AG04450 (cell line): Measurements from ENCODE around the gene CLECL1. TPM values are rescaled to one million over a fixed set of nuclear protein-coding genes. Genes with fewer than 3 reads are reported as not detected.
"Not testable (repeated sequence)": the region's sequence is repeated elsewhere in the genome, so short reads cannot be mapped to it uniquely, and the experiment has no call there.

Source experiments
- CTCF ChIA-PET: fragments of 300-600, 350-600 bp; formaldehyde crosslinking; extraction: SDS; loops from one replicate; lab custom pipeline; 2022; ENCODE audit warnings: antibody characterized with exemption, inconsistent platforms; lab: Charles Lee
- POLR2A ChIA-PET: fragments of 350-600 bp; formaldehyde crosslinking; extraction: SDS; loops from one replicate; lab custom pipeline; 2021; ENCODE audit warnings: antibody characterized with exemption, inconsistent platforms; lab: Yijun Ruan, JAX
- DNase-seq: peaks from one replicate; pipeline ENCODE4 v3.0.0-alpha.2; 2011; ENCODE audit warnings: low read depth, low spot score
- H3K27ac ChIP-seq: one replicate; pipeline ENCODE4 v1.5.1; 2012; ENCODE audit warnings: low read depth, low read length, control low read depth
- H3K27me3 ChIP-seq: one replicate; pipeline ENCODE4 v1.6.0; 2012; ENCODE audit warnings: low read length; ENCODE audit not compliant: control insufficient read depth, insufficient read depth
- H3K4me3 ChIP-seq: 2 replicates; pipeline ENCODE4 v1.5.1; 2011; ENCODE audit warnings: mild to moderate bottlenecking, low read depth, low read length, control low read depth
- H3K9me3 ChIP-seq: 2 replicates; pipeline ENCODE4 v1.5.1; 2012; ENCODE audit warnings: low read length; ENCODE audit not compliant: control insufficient read depth, insufficient read depth
- polyA plus RNA-seq: library from polyadenylated mRNA; depleted of rRNA; stranded (reverse); fragments of >200 nt; gene quantifications from 2 replicates; pipeline ENCODE4 v1.2.3, GENCODE V29; 2011
- TF ChIP-seq, protein P1 (sequence below): IDR thresholded peaks from 2 replicates; pipeline ENCODE4 v1.5.1; 2011; ENCODE audit warnings: low read depth, low read length, control low read depth, inconsistent platforms

CLECL1 gene
- polyA plus RNA-seq, 1 experiment: not detected

DNA sequence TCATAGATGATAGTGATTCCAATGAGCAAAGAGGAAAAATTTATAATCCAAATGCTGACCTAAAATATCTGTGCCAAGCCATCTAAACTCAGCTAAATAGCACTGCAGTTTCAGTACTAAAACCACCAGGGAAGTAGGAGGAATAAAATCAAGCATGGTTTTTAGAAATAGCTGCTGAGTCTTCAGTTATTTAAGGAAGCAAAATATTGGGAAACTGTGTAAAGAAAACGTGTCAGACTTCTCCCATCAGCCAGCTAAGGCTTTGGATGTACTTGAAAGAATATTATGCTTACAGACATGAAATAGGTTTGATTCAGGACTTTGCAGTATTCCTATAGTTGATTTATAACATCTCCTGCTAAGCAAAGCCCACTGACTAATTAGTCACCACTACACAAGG is 38.7 kb downstream of the CLECL1 start:
- TF ChIP-seq, protein P1, sequence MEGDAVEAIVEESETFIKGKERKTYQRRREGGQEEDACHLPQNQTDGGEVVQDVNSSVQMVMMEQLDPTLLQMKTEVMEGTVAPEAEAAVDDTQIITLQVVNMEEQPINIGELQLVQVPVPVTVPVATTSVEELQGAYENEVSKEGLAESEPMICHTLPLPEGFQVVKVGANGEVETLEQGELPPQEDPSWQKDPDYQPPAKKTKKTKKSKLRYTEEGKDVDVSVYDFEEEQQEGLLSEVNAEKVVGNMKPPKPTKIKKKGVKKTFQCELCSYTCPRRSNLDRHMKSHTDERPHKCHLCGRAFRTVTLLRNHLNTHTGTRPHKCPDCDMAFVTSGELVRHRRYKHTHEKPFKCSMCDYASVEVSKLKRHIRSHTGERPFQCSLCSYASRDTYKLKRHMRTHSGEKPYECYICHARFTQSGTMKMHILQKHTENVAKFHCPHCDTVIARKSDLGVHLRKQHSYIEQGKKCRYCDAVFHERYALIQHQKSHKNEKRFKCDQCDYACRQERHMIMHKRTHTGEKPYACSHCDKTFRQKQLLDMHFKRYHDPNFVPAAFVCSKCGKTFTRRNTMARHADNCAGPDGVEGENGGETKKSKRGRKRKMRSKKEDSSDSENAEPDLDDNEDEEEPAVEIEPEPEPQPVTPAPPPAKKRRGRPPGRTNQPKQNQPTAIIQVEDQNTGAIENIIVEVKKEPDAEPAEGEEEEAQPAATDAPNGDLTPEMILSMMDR: no peak
- Histone ChIP-seq H3K27ac (no peak overlapping the region), H3K27me3 (no peaks in the 10 kb centered on the region), H3K9me3 (no peaks in the 10 kb centered on the region; the same call in 1 of the 2 replicates), H3K4me3 (no peak overlapping the region)
- ChIA-PET CTCF (interaction anchor here (0.6 to 1.5 kb wide), 2 partner anchors 14 to 363 kb away, joined by 3 to 10 read pairs; no protein-coding TSS in a partner anchor), POLR2A (no interaction called here)
- DNase-seq: no peak

GRCh38 chr12:9692909-9693308 is 40.0 kb downstream of the CLECL1 start:
- POLR2A ChIA-PET: no interaction called here

DNA sequence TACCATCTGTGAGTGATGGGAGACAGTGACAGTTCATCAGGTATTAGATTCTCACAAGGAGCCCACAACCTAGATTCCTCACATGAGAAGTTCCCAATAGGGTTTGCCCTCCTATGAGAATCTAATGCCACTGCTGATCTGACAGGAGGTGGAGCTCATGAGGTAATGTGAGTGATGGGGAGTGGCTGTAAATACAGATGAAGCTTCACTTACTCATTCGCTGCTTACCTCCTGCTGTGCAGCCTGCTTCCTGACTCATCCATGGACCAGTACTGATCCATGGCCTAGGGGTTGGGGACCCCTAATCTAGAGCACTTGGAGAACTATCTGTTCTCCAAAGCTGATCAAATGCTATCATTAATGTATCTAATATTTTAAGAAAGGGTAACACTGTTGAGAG is 45.7 kb downstream of the CLECL1 start:
- POLR2A ChIA-PET: no interaction called here
- no peaks in the 10 kb centered on the region for H3K27me3 ChIP-seq
- no peak overlapping the region for H3K27ac ChIP-seq
- H3K9me3 ChIP-seq: no peaks in the 10 kb centered on the region
- TF ChIP-seq, protein P1: no peak
- DNase-seq: no peak
- H3K4me3 ChIP-seq: no peak overlapping the region
- CTCF ChIA-PET: interaction anchor here (0.6 to 1.7 kb wide), 4 partner anchors 21 to 64 kb away, joined by 3 to 9 read pairs (median 3); no protein-coding TSS in a partner anchor

More at GRCh38 chr12:9692909-9693308, 40.0 kb downstream of the CLECL1 start:
- no peaks in the 10 kb centered on the region; the same call in 1 of the 2 replicates for H3K9me3 ChIP-seq
- no peak overlapping the region for H3K4me3 ChIP-seq
- no peak overlapping the region for H3K27ac ChIP-seq
- H3K27me3 ChIP-seq: no peaks in the 10 kb centered on the region
- DNase-seq: no peak
- TF ChIP-seq, protein P1: no peak
- CTCF ChIA-PET: no interaction called here

DNA sequence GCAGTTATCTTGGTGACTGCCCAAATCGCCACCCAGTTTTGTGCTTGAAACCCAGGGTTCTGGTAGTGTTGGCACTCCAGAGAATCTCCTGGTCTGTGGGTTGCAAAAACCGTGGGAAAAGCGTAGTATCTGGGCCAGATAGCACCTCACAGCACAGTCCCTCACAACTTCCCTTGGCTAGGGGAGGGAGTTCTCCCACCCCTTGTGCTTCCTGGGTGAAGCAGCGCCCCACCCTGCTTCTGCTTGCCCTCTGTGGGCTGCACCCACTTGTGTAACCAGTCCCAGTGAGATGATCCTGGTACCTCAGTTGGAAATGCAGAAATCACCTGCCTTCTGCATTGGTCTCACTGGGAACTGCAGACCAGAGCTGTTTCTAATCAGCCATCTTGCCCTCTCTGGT is 47.0 kb downstream of the CLECL1 start:
- H3K4me3 ChIP-seq: no peak overlapping the region
- DNase-seq: no peak
- CTCF ChIA-PET: no interaction called here
- H3K27me3 ChIP-seq: no peaks in the 10 kb centered on the region
- TF ChIP-seq, protein P1: no peak
- POLR2A ChIA-PET: no interaction called here
- no peak overlapping the region for H3K27ac ChIP-seq
- H3K9me3 ChIP-seq: no peaks in the 10 kb centered on the region

- CTCF ChIA-PET, POLR2A ChIA-PET, H3K9me3 ChIP-seq, H3K4me3 ChIP-seq, DNase-seq, H3K27me3 ChIP-seq, H3K27ac ChIP-seq: not testable (repeated sequence)
These were observed 47.5 kb downstream of the CLECL1 start for GRCh38 chr12:9685366-9685765.

DNA sequence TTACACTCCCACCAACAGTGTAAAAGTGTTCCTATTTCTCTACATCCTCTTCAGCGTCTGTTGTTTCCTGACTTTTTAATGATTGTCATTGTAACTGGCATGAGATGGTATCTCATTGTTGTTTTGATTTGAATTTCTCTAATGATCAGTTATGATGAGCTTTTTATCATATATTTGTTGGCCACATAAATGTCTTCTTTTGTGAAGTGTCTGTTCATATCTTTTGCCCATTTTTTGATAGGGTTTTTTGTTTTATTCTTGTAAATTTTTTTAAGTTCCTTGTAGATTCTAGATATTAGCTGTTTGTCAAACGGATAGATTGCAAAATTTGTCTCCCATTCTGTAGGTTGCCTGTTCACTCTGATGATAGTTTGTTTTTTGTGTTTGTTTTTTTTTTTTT is 49.9 kb downstream of the CLECL1 start:
- H3K27ac ChIP-seq, H3K4me3 ChIP-seq, POLR2A ChIA-PET, H3K27me3 ChIP-seq, DNase-seq, H3K9me3 ChIP-seq: not testable (repeated sequence)
- CTCF ChIA-PET: interaction anchor here (0.8 to 1.6 kb wide), 2 partner anchors 25 to 353 kb away, joined by 3 to 5 read pairs; no protein-coding TSS in a partner anchor

GRCh38 chr12:9682508-9682907 is 50.4 kb downstream of the CLECL1 start:
- CTCF ChIA-PET: interaction anchor here (0.6 to 1.6 kb wide), 5 partner anchors 15 to 352 kb away, joined by 3 to 7 read pairs (median 3); no protein-coding TSS in a partner anchor
- H3K27me3 ChIP-seq, H3K27ac ChIP-seq, H3K9me3 ChIP-seq, POLR2A ChIA-PET, H3K4me3 ChIP-seq, DNase-seq: not testable (repeated sequence)
